Activated CD8-positive, alpha-beta memory T cell treated with anti-CD3 and anti-CD28 coated beads, Interleukin-2, amount 50 U/mL, for 24 hours (primary cell): Measurements from ENCODE around the gene PTGDR2.

Experiments
- DNase-seq: peaks from one replicate; pipeline ENCODE4 v3.0.0-alpha.2; 2020; ENCODE audit errors: extremely low read depth

PTGDR2 gene

DNA sequence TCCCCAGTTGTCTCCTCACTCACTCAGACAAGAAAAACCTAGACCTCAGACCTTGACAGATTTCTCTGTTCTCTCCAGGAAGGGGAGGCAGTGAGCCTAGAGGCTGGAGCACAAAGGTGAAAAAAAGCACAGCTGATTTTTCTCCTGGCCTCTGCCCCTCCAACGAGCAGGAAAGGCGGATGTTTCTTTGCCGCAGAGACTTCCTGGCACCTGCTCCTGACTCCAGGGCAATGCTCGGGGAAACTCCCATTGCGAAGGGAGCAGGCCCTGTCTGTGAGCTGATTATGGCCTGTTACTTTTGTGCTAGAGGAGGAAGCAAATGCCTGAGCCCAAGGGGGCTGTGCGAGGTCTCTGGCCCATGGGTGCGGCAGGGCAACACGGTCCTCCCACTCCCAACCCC is 45.2 kb downstream of the PTGDR2 start:
- DNase-seq: no peak

DNA sequence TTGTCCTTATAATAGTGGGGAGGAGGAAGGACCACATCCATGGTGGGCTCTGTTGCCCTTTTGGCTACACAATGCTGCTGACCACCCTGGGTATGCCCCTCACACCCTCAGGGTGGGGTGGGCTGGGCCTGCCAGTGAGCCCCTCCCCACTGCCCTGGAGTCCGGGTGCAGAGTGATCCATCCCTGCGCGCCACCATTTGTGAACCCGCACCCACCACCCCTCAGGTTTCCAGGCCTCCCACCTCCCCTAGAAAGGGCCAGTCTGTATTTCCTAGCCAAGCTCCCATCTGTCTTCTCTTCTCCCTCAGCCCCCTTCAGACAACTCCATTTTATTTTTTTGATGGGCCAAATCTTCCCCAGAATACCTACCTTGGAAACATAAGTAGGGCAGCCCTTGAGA is 45.6 kb downstream of the PTGDR2 start:
- no peak for DNase-seq

DNA sequence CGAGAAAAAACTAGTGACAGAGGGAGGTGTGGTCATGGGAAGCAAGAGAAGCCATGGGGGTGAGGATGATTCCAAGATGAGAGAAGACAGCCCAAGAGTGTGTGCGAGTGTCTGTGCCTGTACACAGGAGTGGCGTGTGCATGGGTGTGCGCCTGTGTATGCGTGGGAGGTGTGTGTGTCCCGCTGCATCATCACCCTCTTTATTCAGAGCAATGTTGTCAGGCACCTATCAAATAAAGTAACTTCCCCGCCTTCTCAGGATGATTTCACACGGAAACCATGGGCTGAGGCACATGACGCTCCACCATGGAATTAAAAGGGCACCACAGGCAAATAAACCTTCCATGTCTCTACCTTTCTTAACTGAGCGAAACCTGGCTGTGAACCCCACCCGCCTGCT is 46.1 kb downstream of the PTGDR2 start:
- no peak for DNase-seq

DNA sequence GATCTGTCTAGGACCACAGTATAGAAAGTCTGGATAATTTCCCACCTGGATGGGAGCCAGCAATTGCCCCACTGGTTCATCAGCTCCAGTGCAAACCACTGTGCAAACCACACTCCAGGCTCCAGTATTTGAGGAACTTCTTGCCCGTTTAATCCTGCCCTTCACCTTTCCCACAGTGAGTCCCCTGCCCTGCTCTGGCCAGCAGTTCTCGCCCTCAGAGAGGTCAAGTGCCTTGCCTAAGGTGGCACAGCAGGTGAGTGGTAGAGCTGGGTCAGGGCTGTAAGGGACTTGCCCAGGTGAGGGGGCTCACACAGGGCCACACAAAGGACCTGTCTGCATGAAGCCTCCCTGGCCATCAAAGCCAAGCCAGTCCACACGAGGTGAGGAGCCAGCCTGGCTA is 46.5 kb downstream of the PTGDR2 start:
- no peak for DNase-seq

DNA sequence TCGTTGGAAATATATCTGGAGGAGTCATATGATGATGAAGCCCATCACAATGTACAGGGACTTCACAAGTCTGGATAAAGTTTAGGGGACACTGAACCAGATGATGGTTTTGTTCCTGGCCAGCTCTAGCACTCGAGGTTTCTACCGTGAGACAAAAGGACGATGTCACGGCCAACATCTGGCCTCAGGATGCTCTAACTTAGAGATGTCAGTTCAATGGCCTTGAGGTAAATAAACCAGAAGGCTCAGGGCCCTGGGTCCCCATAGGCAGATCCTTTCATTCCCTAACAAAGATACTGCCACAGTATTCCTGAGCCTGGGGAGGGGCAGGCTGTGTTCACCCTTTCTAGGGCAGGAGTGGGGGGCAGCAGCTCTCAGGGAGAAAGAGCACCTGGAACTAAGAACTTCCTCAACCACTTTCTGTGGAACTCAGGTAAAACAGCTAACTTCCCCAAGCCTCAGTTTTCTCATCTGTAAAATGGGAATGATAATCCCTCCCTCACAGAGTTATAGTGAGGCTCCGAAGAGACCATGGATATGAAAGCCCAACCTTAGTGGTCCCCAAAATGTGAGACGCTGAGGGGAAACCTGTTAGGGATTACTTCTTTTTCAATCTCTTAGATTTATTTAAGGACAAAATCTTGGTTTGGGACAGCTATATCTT is 52.3 kb downstream of the PTGDR2 start:
- no peak for DNase-seq

DNA sequence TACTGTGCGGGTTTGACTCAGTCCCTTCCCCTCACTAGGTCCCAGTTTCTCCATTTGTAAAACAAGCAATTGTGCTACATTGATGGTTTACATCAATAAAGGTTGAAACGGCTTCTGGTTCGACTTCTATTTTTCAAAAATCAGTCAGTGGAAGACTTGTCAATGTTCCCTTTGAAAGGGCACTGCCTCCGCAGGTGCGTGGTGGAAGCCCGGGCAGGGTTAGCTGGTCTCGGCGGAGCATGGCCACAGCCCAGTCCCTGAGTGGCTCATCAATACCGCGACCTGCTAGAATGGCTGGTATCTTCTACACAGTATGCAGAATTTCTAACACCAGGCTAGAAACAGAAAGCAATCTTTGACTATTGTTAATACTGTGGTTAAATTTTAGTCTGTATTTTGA is 54.6 kb downstream of the PTGDR2 start:
- DNase-seq: no peak
